Peyer's patch (tissue), 4 donors: ENCODE measurements around the gene LCA5L. TPM values are rescaled to one million over a fixed set of nuclear protein-coding genes. Genes with fewer than 3 reads are reported as not detected.

ENCODE experiments used
- DNase-seq, 3 donors: peaks; one replicate each; pipeline ENCODE4 v3.0.0-alpha.2; 2017 to 2019
- H3K27ac ChIP-seq, 4 donors: fragments of 200-600 bp; sonication (generic); one replicate each; pipeline ENCODE4 v1.5.1; 2016 to 2019
- H3K27me3 ChIP-seq, 2 donors: fragments of 200-600 bp; sonication (generic); one replicate each; pipeline ENCODE4 v1.5.1; 2019
- H3K36me3 ChIP-seq, 3 donors: fragments of 200-600 bp; sonication (generic); one replicate each; pipeline ENCODE4 v1.5.1; 2016 to 2019
- H3K4me1 ChIP-seq, 4 donors: fragments of 200-600 bp; sonication (generic); one replicate each; pipeline ENCODE4 v1.5.1; 2016 to 2019
- H3K4me3 ChIP-seq, 4 donors: fragments of 200-600 bp; sonication (generic); 1 replicate in 3 of 4; 2 replicates in 1 of 4; pipeline ENCODE4 v1.5.1; 2016 to 2019; ENCODE audit warnings: mild to moderate bottlenecking in 1 of 4
- H3K9me3 ChIP-seq, 4 donors: fragments of 200-600 bp; sonication (generic); one replicate each; pipeline ENCODE4 v1.5.1; 2016 to 2019; ENCODE audit warnings: mild to moderate bottlenecking in 1 of 4
- CTCF ChIP-seq, 6 experiments: fragments of 450-650 bp in 4 of 6; fragments of 200-600 bp in 2 of 6; sonication (generic) in 1 of 6; IDR thresholded peaks; one replicate each; pipeline ENCODE4 v1.5.1; 2017 to 2019; ENCODE audit warnings: antibody characterized with exemption in 6 of 6, mild to moderate bottlenecking in 3 of 6, moderate library complexity in 1 of 6
- POLR2A ChIP-seq, 2 donors: fragments of 450-650 bp; IDR thresholded peaks; one replicate each; pipeline ENCODE4 v1.5.1; 2017; ENCODE audit warnings: antibody characterized with exemption in 2 of 2, mild to moderate bottlenecking in 2 of 2, moderate library complexity in 2 of 2
- small RNA-seq, 2 donors: library from RNA; depleted of rRNA; stranded (forward); fragments of <200 nt; gene quantifications; one replicate each; pipeline ENCODE3, GENCODE V24; 2016
- total RNA-seq, 4 donors: library from RNA; depleted of rRNA; stranded (reverse); fragments of >200 nt; gene quantifications; one replicate each; pipeline ENCODE4 v1.1.0, GENCODE V29; 2016

Gene LCA5L
- total RNA-seq, 4 donors from 2014 or later = 0.88 to 2.0 TPM; not detected in 2

- Histone ChIP-seq H3K36me3 (no peaks in the 10 kb centered on the region), H3K4me1 (no peaks in the 10 kb centered on the region), H3K4me3 (no peak overlapping the region), H3K9me3 (peaks cover 0 to 5% (median 0%) of the 10 kb centered on the region in 4 donors), H3K27ac (no peak overlapping the region), H3K27me3 (no peaks in the 10 kb centered on the region)
- TF ChIP-seq CTCF (IDR thresholded peaks at IDR 0.05) (no peak), POLR2A (IDR thresholded peaks at IDR 0.05) (no peak)
- no peak for DNase-seq
These were observed 79.0 kb downstream of the LCA5L start for GRCh38 chr21:39366563-39366962.

- H3K27me3 ChIP-seq = no peaks in the 10 kb centered on the region
- no peaks in the 10 kb centered on the region for H3K36me3 ChIP-seq
- H3K4me3 ChIP-seq = no peak overlapping the region
- H3K4me1 ChIP-seq = no peaks in the 10 kb centered on the region
- peaks cover 0 to 5% (median 0%) of the 10 kb centered on the region in 4 donors for H3K9me3 ChIP-seq
- H3K27ac ChIP-seq = no peak overlapping the region
- TF ChIP-seq POLR2A (IDR thresholded peaks at IDR 0.05) (no peak), CTCF (IDR thresholded peaks at IDR 0.05) (no peak)
- DNase-seq = no peak
These were observed 80.6 kb downstream of the LCA5L start for GRCh38 chr21:39364949-39365348.

GRCh38 chr21:39363607-39364555 is 81.7 kb downstream of the LCA5L start:
- Histone ChIP-seq H3K4me1 (no peaks in the 10 kb centered on the region), H3K27ac (no peak overlapping the region), H3K27me3 (no peaks in the 10 kb centered on the region), H3K4me3 (no peak overlapping the region), H3K36me3 (no peaks in the 10 kb centered on the region), H3K9me3 (peaks cover 0 to 5% (median 0%) of the 10 kb centered on the region in 4 donors)
- TF ChIP-seq POLR2A (IDR thresholded peaks at IDR 0.05) (no peak), CTCF (IDR thresholded peaks at IDR 0.05) (no peak)
- DNase-seq = no peak

GRCh38 chr21:39362733-39363132 is 82.8 kb downstream of the LCA5L start:
- Histone ChIP-seq H3K9me3 (no peaks in the 10 kb centered on the region), H3K27ac (no peak overlapping the region), H3K36me3 (no peaks in the 10 kb centered on the region), H3K4me1 (no peaks in the 10 kb centered on the region), H3K4me3 (no peak overlapping the region), H3K27me3 (no peaks in the 10 kb centered on the region)
- DNase-seq = no peak
- TF ChIP-seq CTCF (IDR thresholded peaks at IDR 0.05) = no peak
- no peak for TF ChIP-seq POLR2A (IDR thresholded peaks at IDR 0.05)

- H3K27ac ChIP-seq = no peak overlapping the region
- H3K9me3 ChIP-seq = no peaks in the 10 kb centered on the region
- no peaks in the 10 kb centered on the region for H3K36me3 ChIP-seq
- TF ChIP-seq POLR2A (IDR thresholded peaks at IDR 0.05) = no peak
- no peak for TF ChIP-seq CTCF (IDR thresholded peaks at IDR 0.05)
- no peak overlapping the region for H3K4me3 ChIP-seq
- no peak for DNase-seq
- no peaks in the 10 kb centered on the region for H3K4me1 ChIP-seq
- no peaks in the 10 kb centered on the region for H3K27me3 ChIP-seq
These were observed 86.2 kb downstream of the LCA5L start for GRCh38 chr21:39359382-39359781.

Small RNA genes within 50 kb of the gene (small RNA-seq; reads per million reads assigned to genes)
- 0 to 0.41 reads per million in 2 donors for gene MIR6508

Other genes with a start within 250 kb of the LCA5L start
- gene BRWD1, start 132.1 kb downstream of the LCA5L start, total RNA-seq = 10 to 100 TPM; 64.8 to 99.9 (median 86.9) TPM
- 10 to 100 TPM; 74.2 to 97.7 (median 90.2) TPM for gene HMGN1, start 96.7 kb downstream of the LCA5L start, total RNA-seq
- gene SH3BGR, start 6.2 kb upstream of the LCA5L start, total RNA-seq = 1 to 10 TPM in 1 of 4 donors, not detected in 3; 2.6 TPM
- gene B3GALT5, start 167.2 kb upstream of the LCA5L start, total RNA-seq = 100 to 1,000 TPM in 3 of 4 donors, 10 to 100 TPM in 1; 16.5 to 147 (median 125) TPM